K562 (cell line): ENCODE results near the gene AIFM1. TPM values are rescaled to one million over a fixed set of nuclear protein-coding genes. Genes with fewer than 3 reads are reported as not detected.

Experiments used
- ARNT ChIP-seq, 2 experiments: fragments of 450-650 bp; IDR thresholded peaks; 2 replicates each; pipeline ENCODE4 v1.6.1; 2016; ENCODE audit warnings: mild to moderate bottlenecking in 1 of 2
- ASH1L ChIP-seq: fragments of 450-650 bp; IDR thresholded peaks from 2 replicates; pipeline ENCODE4 v1.6.1; 2018; ENCODE audit warnings: borderline replicate concordance, mild to moderate bottlenecking, low read depth; ENCODE audit not compliant: partially characterized antibody
- ATF7 ChIP-seq: fragments of 450-650 bp; IDR thresholded peaks from 2 replicates; pipeline ENCODE4 v1.7.1; 2014; ENCODE audit warnings: mild to moderate bottlenecking, moderate library complexity
- BRD4 ChIP-seq: fragments of 200-600 bp; sonication (generic); IDR thresholded peaks from 2 replicates; pipeline ENCODE4 v1.6.1; 2017; ENCODE audit warnings: inconsistent platforms
- DPF2 ChIP-seq: fragments of 450-650 bp; IDR thresholded peaks from 2 replicates; pipeline ENCODE4 v1.6.1; 2016
- EZH2 ChIP-seq: IDR thresholded peaks from 2 replicates; pipeline ENCODE4 v1.6.1; 2012; ENCODE audit warnings: low read depth, mild to moderate bottlenecking, inconsistent platforms, low read length, borderline replicate concordance
- FOXK1 ChIP-seq: sonication (generic); formaldehyde crosslinking; IDR thresholded peaks from 2 replicates; pipeline ENCODE4 v1.8.0; 2022; ENCODE audit warnings: missing genetic modification reagents, mild to moderate bottlenecking, borderline replicate concordance
- FOXM1 ChIP-seq, 2 experiments: fragments of 450-650 bp in 1 of 2; sonication (generic) in 1 of 2; formaldehyde crosslinking in 1 of 2; IDR thresholded peaks; 2 replicates each; pipeline versions ENCODE4 v1.6.1 to v1.9.0; 2017 to 2022; ENCODE audit warnings: low read depth in 2 of 2, mild to moderate bottlenecking in 2 of 2, missing genetic modification reagents in 1 of 2, moderate library complexity in 1 of 2
- KHSRP ChIP-seq: fragments of 450-650 bp; IDR thresholded peaks from 2 replicates; pipeline ENCODE4 v1.6.1; 2017
- NR2F6 ChIP-seq: fragments of 450-650 bp; formaldehyde crosslinking; IDR thresholded peaks from 2 replicates; pipeline ENCODE4 v1.4.0; 2020; ENCODE audit warnings: mild to moderate bottlenecking
- NUFIP1 ChIP-seq: fragments of 450-650 bp; IDR thresholded peaks from 2 replicates; pipeline ENCODE4 v1.6.1; 2018; ENCODE audit not compliant: partially characterized antibody
- PHTF2 ChIP-seq: fragments of 250-450 bp; sonication (Bioruptor Pico); IDR thresholded peaks from 2 replicates; pipeline ENCODE4 v1.5.0; 2021; ENCODE audit warnings: mild to moderate bottlenecking
- POLR2G ChIP-seq: fragments of 200-400 bp; formaldehyde crosslinking; IDR thresholded peaks from 2 replicates; pipeline ENCODE4 v1.6.1; 2017; ENCODE audit warnings: low read depth, mild to moderate bottlenecking, antibody characterized with exemption, low read length, moderate library complexity
- PTBP1 ChIP-seq: fragments of 200-400 bp; formaldehyde crosslinking; IDR thresholded peaks from 2 replicates; pipeline ENCODE4 v1.6.1; 2017; ENCODE audit warnings: low read depth, low read length
- TAF15 ChIP-seq: fragments of 200-400 bp; formaldehyde crosslinking; IDR thresholded peaks from 2 replicates; pipeline ENCODE4 v1.6.1; 2017; ENCODE audit warnings: mild to moderate bottlenecking, low read depth, low read length, moderate library complexity
- TCF3 ChIP-seq: sonication (generic); formaldehyde crosslinking; IDR thresholded peaks from 2 replicates; pipeline ENCODE4 v1.4.0; 2020; ENCODE audit warnings: mild to moderate bottlenecking, missing genetic modification reagents
- XRCC4 ChIP-seq: IDR thresholded peaks from one replicate; pipeline ENCODE4 v1.6.1; 2011; ENCODE audit not compliant: insufficient read depth, insufficient read length; ENCODE audit errors: extremely low read depth
- ZKSCAN8 ChIP-seq: fragments of 200-800 bp; sonication (Bioruptor generic); IDR thresholded peaks from 2 replicates; pipeline ENCODE4 v1.6.1; 2016; ENCODE audit warnings: missing genetic modification characterization, missing compliant biosample characterization
- ZNF282 ChIP-seq: sonication (generic); formaldehyde crosslinking; IDR thresholded peaks from 2 replicates; pipeline ENCODE4 v1.8.1; 2023; ENCODE audit warnings: missing genetic modification reagents
- polyA plus RNA-seq, 8 experiments: library from polyadenylated mRNA; depleted of rRNA in 4 of 8; stranded (reverse) in 5 of 8; unstranded in 3 of 8; fragments of >200 nt; fragmentation: Nextera tagmentation in 2 of 8; fragmentation: Illumina TruSeq in 1 of 8; extraction: Ambion mirVana in 2 of 8; extraction: Trizol in 1 of 8; gene quantifications; 2 replicates each; pipeline versions ENCODE4 v1.2.1 to v1.2.3, GENCODE V29; 2011 to 2014; ENCODE audit warnings: inconsistent platforms in 1 of 8, missing spikeins in 1 of 8
- total RNA-seq, 7 experiments: library from RNA; depleted of rRNA in 6 of 7; stranded (reverse); fragments of >200 nt in 6 of 7; fragmentation: Illumina TruSeq in 2 of 7; extraction: Trizol in 2 of 7; gene quantifications; 2 replicates each; pipeline versions ENCODE4 v1.2.1 to v1.2.3, GENCODE V29; 2011 to 2021; ENCODE audit warnings: low replicate concordance in 1 of 7
- TF ChIP-seq, protein P1 (sequence below): fragments of 450-650 bp; IDR thresholded peaks from 2 replicates; pipeline ENCODE4 v1.6.1; 2016; ENCODE audit warnings: low read depth
- TF ChIP-seq, protein P2 (sequence below): sonication (generic); formaldehyde crosslinking; IDR thresholded peaks from 2 replicates; pipeline ENCODE4 v1.8.1; 2023; ENCODE audit warnings: mild to moderate bottlenecking, missing genetic modification reagents

Gene AIFM1
- total and polyA plus RNA-seq, 9 of the 15 experiments (the other 6 are each of a cell fraction or from before 2014, with no cell fraction given), result 51.0 to 117 (median 91.2) TPM

DNA sequence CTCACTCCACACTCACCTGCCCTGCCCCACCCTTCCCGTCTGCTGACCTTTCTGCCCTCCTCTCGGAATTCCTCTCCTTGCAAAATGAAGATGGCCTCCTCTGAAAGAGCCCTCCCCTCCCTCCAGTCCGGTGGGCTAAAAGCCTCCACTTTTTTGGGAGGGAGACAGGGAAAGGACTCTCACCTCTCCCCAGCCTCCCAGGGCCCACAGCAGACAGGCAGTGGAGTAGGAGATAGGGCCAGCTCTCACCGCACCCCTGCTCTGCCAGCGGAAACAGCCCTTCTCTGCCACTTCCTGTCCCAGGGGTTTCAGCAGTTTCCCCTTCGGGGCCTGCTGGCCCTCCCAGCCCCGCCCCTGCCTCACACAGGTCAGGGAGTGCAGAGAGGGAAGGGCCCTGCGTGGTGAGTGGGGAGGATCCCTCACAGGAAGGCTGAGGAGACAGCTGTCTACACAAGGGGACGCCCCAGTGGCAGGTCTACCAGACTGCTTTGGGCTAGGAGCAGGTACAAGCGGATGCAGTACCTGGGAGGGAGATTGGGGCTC lies 73.6 kb downstream of the AIFM1 start (continued):
- TF ChIP-seq NUFIP1 (no peak), PTBP1 (no peak), ZNF282 (CRISPR knock-in tag) (no peak), BRD4 (no peak), TCF3 (no peak; the same call in 1 of the 2 replicates), EZH2 (no peak), KHSRP (no peak), TAF15 (no peak), NR2F6 (CRISPR knock-in tag) (no peak), ZKSCAN8 (no peak), ATF7 (0 out of 2 replicates have a peak, but pooled peaks have one; percentile 10), ARNT (IDR thresholded peaks at IDR 0.05) (no peak), FOXM1 (IDR thresholded peaks at IDR 0.05; ENCODE audit: low read depth) (no peak), FOXM1 (CRISPR knock-in tag; IDR thresholded peaks at IDR 0.05; ENCODE audit: low read depth) (no peak), PHTF2 (CRISPR knock-in tag) (no peak), FOXK1 (CRISPR knock-in tag) (no peak), ASH1L (no peak), POLR2G (peak; percentile 53; the same call in 1 of the 2 replicates), DPF2 (peak; percentile 41; the same call in 1 of the 2 replicates), XRCC4 (no peak)
- TF ChIP-seq, protein P1, sequence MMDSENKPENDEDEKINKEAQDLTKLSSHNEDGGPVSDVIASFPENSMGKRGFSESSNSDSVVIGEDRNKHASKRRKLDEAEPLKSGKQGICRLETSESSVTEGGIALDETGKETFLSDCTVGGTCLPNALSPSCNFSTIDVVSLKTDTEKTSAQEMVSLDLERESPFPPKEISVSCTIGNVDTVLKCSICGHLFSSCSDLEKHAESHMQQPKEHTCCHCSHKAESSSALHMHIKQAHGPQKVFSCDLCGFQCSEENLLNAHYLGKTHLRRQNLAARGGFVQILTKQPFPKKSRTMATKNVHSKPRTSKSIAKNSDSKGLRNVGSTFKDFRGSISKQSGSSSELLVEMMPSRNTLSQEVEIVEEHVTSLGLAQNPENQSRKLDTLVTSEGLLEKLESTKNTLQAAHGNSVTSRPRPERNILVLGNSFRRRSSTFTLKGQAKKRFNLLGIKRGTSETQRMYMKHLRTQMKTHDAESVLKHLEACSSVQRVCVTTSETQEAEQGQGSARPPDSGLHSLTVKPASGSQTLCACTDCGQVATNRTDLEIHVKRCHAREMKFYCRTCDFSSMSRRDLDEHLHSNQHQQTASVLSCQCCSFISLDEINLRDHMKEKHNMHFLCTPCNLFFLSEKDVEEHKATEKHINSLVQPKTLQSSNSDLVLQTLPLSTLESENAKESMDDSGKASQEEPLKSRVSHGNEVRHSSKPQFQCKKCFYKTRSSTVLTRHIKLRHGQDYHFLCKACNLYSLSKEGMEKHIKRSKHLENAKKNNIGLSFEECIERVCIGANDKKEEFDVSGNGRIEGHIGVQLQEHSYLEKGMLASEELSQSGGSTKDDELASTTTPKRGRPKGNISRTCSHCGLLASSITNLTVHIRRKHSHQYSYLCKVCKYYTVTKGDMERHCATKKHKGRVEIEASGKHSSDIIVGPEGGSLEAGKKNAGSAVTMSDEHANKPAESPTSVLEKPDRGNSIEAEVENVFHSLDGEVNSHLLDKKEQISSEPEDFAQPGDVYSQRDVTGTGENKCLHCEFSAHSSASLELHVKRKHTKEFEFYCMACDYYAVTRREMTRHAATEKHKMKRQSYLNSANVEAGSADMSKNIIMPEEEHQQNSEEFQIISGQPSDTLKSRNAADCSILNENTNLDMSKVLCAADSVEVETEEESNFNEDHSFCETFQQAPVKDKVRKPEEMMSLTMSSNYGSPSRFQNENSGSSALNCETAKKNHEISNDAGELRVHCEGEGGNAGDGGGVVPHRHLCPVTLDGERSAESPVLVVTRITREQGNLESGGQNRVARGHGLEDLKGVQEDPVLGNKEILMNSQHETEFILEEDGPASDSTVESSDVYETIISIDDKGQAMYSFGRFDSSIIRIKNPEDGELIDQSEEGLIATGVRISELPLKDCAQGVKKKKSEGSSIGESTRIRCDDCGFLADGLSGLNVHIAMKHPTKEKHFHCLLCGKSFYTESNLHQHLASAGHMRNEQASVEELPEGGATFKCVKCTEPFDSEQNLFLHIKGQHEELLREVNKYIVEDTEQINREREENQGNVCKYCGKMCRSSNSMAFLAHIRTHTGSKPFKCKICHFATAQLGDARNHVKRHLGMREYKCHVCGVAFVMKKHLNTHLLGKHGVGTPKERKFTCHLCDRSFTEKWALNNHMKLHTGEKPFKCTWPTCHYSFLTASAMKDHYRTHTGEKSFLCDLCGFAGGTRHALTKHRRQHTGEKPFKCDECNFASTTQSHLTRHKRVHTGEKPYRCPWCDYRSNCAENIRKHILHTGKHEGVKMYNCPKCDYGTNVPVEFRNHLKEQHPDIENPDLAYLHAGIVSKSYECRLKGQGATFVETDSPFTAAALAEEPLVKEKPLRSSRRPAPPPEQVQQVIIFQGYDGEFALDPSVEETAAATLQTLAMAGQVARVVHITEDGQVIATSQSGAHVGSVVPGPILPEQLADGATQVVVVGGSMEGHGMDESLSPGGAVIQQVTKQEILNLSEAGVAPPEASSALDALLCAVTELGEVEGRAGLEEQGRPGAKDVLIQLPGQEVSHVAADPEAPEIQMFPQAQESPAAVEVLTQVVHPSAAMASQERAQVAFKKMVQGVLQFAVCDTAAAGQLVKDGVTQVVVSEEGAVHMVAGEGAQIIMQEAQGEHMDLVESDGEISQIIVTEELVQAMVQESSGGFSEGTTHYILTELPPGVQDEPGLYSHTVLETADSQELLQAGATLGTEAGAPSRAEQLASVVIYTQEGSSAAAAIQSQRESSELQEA, result no peak
- TF ChIP-seq, protein P2, sequence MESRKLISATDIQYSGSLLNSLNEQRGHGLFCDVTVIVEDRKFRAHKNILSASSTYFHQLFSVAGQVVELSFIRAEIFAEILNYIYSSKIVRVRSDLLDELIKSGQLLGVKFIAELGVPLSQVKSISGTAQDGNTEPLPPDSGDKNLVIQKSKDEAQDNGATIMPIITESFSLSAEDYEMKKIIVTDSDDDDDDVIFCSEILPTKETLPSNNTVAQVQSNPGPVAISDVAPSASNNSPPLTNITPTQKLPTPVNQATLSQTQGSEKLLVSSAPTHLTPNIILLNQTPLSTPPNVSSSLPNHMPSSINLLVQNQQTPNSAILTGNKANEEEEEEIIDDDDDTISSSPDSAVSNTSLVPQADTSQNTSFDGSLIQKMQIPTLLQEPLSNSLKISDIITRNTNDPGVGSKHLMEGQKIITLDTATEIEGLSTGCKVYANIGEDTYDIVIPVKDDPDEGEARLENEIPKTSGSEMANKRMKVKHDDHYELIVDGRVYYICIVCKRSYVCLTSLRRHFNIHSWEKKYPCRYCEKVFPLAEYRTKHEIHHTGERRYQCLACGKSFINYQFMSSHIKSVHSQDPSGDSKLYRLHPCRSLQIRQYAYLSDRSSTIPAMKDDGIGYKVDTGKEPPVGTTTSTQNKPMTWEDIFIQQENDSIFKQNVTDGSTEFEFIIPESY (CRISPR knock-in tag), result no peak
